HS-27A (cell line): ENCODE data around the gene ZNF521.

Source experiments
- DNase-seq: peaks from one replicate; pipeline ENCODE4 v3.0.0-alpha.2; 2012; ENCODE audit warnings: low read depth, missing footprints

ZNF521 gene

DNA sequence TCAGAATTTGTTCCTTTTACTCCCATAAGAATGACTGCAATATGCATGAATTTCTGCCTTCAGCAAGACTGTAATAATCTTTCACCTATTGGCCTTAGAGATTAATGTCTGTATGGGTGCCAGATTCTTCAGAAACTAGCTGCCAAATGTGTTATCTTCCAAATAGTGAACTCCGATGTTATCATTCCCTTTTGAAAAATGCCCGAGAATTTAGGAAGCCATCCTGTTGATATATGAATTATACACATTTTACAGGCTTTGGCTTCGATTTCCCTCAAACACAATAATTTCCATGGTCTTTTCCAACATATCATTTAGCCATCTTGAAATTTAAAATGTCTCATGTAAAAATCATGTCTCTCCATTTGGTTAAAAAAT, 101.5 kb downstream of the ZNF521 start:
- DNase-seq, result no peak

DNA sequence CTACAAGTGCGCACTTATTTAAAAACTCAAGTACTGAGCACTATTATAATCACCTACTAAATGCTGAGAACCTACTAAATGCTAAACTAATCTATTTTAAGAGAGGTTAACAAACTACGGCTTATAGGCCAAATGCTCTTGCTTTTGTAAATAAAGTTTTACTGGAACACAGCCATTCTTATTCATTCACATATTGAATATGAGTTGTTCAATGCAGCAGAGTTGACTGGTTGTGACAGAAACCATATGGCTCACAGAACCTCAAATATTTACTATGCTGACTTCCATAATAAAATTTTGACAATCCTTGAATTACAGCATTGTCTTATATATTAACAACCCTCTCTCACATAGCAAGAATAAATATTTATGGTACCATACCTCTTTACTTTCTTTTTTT, 103.2 kb downstream of the ZNF521 start:
- no peak for DNase-seq

DNA sequence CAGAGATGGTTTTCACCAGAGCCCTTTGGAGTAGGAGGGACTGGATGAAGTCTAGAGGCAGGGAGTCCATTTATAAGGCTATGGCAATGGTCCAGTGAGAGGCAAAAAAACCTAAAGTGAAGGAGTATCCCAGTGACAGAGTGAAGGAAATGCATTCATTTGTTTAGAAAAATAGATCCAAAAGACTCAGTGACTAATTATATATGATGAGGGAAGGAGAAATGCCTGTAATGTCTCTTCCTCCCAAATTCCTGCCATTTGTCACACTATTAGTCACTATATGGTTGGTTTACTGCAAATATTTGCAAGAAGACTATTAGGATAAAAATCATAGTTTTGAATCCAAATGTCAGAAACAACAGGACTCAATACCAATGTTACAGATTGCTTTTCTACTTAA, 104.2 kb downstream of the ZNF521 start:
- peak; percentile 51 for DNase-seq

DNA sequence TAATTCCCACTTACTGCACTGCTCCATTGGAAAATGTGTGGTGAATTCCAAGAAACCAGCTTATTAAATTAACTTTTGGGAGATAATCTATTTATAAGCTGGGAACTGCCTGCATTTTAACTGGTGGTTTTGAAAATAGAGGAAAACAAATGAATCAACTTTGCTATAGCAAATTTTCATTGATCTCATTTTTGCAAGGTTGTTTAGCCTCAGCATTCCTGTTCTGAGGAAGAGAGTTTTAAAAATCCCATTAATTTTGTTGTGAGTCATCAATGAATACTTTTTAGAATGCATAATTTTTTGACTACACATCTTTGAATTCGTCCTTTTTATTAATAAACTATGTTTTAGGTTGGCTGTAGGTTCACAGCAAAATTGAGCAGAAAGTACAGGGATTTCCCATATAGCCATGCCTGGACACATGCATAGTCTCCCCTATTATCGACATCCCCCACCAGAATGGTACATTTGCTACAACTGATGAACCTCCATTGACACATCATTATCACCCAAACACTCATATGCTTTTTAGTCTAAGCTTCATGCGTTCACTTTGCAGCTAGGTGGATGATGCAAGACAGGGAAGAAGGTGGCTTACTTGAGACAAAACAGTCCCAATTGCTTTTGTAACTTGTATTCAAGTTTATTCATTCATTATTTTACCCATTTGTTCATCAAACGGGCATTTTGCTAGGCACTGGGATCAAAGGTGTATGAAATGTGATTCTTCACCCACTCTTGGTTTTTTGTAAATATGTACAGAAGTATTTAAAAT, 106.9 kb downstream of the ZNF521 start:
- DNase-seq, result no peak

- no peak for DNase-seq
Measured at GRCh38 chr18:25244170-25244569, 107.8 kb downstream of the ZNF521 start.

DNA sequence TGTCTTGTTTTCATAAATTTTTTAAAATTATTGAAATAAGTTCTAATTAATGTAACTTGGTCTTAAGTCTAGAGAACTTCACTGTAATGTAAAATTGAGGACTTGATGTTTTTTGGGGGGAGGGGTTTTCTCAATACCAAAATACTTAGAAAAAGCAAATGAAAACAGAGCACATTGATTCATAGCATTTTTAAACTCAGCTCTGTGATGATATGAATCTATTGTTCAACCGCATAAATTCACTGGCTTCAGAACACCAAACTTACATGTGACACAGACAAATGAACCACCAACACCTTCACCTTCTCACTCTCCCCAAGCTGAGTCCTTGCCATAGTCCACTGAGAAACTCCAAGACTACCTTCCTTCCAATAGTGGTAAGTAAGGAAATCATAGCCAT, 108.2 kb downstream of the ZNF521 start:
- DNase-seq, result no peak

DNA sequence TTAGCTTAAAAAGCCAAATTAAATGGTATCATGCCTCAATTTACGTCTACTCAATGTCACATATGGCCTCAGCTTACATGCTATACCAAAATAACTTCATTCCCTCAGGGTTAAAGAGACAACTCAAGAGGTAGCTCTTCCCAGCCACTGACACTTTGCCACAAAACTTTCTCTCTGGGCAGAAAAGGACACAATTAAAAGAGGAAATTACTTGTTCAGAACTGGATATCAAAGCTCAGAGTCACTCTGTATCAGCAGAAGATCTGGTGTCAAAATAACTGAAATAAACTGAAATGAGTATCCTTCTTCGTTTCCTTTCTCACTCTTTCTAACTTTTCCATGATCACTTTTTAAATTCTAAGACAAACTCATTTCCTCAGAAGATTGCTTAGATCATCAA, 108.7 kb downstream of the ZNF521 start:
- DNase-seq, result no peak

DNA sequence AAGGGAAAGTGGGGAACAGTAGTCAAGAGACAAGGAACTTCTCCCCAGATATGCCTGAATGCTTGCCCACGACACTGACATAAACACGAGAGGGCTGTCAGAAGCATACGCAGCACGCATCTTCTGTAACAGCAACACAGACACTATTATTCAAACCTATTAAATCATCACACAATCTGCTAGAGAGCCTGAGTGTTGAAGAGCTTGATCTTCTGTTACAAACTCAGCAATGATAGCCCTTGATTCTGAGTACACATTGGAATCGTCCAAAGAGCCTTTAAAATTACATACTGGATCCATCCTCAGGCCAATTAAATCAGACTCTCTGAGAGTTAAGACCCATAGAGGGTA, 111.6 kb downstream of the ZNF521 start:
- DNase-seq, result no peak

GRCh38 chr18:25239581-25240419, 112.2 kb downstream of the ZNF521 start:
- no peak for DNase-seq

GRCh38 chr18:25239151-25239550, 112.8 kb downstream of the ZNF521 start:
- no peak for DNase-seq

GRCh38 chr18:25237571-25238267, 114.2 kb downstream of the ZNF521 start:
- DNase-seq, result no peak

GRCh38 chr18:25236736-25237135, 115.2 kb downstream of the ZNF521 start:
- no peak for DNase-seq

DNA sequence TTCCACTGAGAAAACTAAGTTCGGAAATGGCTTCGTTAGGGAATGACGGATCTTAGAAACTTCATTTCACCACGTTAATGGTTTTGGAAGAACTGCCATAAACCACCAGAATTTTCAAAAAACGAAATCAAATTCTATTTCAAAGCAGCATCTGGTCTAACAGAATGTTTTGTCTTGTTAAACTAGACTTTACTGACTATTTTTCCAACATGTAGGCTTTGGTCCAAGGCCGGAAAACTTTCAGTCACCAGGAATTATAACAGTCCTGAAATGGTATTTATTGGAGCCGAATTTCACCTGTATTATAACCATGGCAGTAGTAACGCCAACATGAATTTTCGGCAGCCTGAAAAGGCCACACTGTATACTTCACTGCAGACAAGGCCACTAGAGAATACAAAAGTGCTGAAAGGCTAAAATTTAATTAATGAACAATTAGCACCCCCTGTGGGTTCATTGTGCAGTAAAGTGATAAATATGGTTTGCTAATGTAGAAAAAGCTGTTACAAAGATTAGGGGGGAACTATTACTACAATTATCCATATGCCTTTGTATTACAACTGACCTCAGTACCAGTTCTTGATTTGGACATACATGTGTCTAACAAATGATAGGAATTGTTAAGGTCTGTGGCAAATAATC, 116.4 kb downstream of the ZNF521 start:
- no peak for DNase-seq

DNA sequence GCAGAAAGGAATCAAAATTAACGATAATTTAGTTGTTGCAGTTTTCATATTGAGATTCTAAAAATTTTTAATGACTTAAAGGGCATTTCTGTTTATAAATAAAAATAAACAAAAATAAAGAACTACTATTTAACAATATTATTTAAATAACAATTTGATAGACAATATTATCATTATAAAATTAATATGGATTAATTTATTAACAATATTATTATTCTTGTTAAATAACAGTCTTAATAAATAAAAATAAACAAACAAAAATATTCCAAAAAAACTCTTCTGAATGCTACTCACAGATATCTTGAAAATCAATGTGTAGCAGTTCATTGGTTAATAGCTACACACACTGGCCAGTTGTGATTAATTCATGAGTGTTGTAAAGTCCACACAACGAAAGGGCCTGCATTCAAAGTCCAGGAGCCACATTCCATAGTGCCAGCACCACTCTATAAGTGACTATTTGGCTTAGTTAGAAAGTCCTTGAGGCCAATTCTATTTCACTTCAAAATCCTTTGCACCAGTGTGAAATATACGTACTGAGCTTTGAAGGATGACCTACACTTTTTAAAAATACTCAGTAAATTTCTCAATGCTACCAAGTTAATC, 117.1 kb downstream of the ZNF521 start:
- DNase-seq, result no peak

GRCh38 chr18:25234322-25234639, 117.7 kb downstream of the ZNF521 start:
- DNase-seq, result no peak

DNA sequence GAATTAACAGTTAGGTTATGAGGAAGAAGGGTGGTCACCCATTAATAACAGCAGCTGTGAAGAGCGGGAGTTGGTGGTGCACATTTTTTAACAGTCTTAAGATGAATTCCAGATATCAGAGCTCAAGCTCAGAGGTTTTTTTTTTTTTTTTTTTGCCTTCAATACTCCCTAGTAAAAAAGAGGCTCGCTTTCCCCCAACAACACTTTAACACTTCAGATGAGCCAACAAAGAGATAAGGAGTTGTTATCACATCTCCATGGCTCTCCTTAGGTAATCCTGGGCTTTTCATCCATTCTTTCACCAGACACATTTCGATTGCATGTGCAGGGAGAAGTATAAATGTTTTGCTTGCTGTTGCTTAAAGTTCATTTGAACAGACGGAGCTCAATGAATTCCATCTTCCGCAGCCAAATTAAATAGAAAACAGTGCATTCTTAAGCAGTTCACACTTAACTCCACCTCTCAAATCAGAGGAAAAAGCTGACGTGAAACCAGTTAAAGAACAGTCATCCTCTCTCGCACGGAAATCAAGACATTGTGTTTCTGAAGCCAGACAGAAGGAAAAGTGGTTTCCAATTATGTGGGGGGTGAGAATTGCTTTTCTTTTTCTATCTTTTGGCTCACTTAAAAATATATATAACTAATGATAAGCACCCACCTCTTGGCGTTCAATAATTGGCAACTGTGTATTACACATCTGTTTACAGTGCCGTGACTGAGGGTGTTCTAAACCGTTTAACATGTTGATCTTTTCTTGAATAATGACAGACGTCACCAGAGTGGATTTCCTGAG, 118.2 kb downstream of the ZNF521 start:
- no peak for DNase-seq

DNA sequence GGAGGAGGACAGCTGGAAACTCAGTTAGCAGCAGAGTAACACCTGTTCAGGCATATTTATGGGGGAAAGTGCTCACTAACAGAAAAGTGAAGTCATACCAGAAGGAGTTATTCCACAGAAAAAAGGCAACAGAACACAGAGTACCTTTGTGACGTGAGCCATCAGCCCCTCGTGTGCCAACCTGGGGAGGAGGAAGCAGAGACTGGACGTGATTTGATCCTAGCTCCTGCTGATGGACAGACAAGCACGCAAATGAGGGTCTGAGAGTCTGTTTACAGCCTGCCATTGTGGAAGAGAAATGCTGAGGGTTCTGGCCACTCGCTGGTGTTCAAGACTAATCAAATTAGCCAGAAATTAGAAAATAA, 120.7 kb downstream of the ZNF521 start:
- DNase-seq, result no peak

DNA sequence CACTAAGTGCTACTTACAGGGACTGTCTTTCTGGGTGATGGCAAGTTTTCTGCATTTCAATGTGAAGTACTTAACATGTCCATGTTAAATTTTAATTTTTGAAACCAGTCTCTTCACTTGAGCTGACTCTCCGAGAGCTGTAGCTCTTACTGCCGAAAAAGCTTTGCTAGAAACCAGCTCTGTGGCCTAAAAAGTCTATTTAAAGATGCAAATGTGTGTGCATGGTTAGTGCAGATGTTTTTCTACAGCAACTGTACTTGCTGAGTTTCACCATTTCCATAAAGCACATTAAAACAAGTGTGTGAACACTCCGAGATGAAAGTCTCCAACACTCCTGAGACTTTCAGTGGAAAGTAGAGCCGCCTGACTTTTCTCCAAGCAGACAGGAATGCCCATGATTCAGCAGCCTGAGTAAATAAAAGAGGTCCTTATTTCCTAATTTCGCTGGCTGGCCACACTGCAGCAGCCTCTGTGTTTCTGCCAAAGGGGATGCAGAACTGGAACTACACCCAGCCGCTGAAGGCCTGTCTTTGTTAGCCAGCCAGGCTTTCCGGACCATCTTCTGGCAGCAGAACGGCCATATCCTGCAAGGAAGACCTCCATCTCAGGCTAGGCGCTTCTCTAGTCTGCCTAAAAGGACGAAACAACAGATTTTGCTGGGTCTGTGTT, 121.2 kb downstream of the ZNF521 start:
- DNase-seq, result no peak

DNA sequence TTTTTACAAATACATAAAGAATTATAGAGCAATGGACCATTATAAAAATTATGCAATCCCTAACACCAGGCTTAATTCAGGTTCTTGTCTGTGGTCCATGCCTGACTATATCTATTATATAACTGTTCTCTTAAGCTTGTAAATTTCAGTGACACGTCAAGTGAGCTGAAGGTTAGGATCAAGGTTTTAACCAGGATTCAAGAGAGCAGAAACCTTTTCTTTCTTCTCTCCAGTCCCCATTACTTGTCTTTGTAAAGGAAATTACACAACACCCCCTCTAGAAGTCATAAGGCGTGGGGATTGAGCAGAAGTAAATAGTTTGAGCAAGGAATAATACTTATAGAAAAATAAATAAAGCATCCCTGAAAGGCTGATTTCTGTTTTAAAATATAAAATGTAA, 122.0 kb downstream of the ZNF521 start:
- DNase-seq, result no peak

- no peak for DNase-seq
Measured at GRCh38 chr18:25229081-25229480, 122.9 kb downstream of the ZNF521 start.

DNA sequence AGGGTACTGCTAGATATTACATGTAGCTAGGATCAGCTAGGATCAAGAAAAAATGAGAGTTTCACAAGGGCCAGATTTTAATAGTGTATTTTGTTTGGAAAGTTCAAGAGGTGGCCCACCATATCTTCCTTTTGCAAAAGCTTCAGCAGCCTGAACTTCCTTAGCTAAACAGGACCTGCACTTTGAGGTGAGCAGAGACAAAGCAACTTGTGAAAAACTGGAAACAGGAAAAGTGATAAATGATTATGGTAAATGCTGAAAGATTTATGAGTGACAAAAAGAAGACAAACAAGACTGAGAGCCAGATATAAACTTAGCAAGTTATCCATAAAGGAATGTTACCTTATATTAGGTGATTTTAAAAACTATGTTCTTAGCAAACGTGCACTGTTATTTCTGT, 123.6 kb downstream of the ZNF521 start:
- DNase-seq, result no peak
